GM19452 (cell line): ENCODE data around the gene KRT16.
"Not testable (repeated sequence)": the region's sequence is repeated elsewhere in the genome, so short reads cannot be mapped to it uniquely, and the experiment has no call there.

Experiments
- ATAC-seq: cut with Tn5 transposase; IDR thresholded peaks from one replicate; pipeline ENCODE4 v1.9.1; 2021; ENCODE audit not compliant: unreplicated experiment

The KRT16 gene

GRCh38 chr17:41617136-41617535, 4.6 kb upstream of the KRT16 start:
- no peak for ATAC-seq

GRCh38 chr17:41616486-41616885, 3.9 kb upstream of the KRT16 start:
- not testable (repeated sequence) for ATAC-seq

- no peak for ATAC-seq
Measured at GRCh38 chr17:41615454-41615853, 2.9 kb upstream of the KRT16 start.

DNA sequence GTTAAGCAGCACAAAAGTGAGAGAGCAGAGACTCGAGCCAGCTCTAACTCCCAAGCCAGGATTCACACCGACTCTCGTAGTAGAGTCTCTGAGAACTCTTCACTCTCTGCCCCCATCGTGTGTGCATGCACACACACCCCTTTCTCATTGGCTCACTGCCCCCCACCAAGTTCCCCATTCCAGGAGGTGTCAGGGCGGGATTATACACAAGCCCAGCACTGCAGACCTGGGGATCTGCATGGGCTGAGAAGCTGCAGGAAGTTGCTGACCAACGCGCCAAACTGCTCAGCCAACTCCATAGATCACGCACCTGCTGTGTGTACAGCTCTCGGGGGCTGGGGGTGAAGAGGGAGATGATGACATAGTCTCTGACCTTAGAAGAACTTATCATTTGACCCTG, 2.2 kb upstream of the KRT16 start:
- not testable (repeated sequence) for ATAC-seq

GRCh38 chr17:41614098-41614497, 1.5 kb upstream of the KRT16 start:
- ATAC-seq = no peak

- no peak for ATAC-seq
Measured at GRCh38 chr17:41613277-41614082, 913 bp upstream of the KRT16 start.

GRCh38 chr17:41610965-41611640, 1.5 kb downstream of the KRT16 start:
- no peak for ATAC-seq

- ATAC-seq = not testable (repeated sequence)
Measured at GRCh38 chr17:41610061-41610517, 2.5 kb downstream of the KRT16 start.

- ATAC-seq = not testable (repeated sequence)
Measured at GRCh38 chr17:41606930-41607329, 5.6 kb downstream of the KRT16 start.

DNA sequence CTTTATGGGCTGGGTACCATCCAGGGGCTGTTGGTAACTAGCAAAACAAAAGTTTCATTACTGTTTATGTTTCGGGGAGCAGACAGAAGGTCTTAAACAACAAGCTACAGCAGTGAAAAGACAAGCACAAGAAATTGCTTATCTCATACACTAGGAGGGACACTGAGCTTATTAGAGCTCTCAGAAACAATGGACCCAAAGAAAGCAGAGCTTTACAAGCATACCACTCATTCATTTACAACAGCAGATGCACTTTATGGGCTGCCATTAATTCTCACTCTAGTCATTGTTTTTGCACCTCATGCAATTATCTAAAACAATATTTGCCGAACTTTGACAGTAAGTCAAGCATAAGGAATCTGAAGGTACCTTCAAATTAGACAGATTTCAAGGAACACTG, 10.0 kb downstream of the KRT16 start:
- ATAC-seq = no peak

DNA sequence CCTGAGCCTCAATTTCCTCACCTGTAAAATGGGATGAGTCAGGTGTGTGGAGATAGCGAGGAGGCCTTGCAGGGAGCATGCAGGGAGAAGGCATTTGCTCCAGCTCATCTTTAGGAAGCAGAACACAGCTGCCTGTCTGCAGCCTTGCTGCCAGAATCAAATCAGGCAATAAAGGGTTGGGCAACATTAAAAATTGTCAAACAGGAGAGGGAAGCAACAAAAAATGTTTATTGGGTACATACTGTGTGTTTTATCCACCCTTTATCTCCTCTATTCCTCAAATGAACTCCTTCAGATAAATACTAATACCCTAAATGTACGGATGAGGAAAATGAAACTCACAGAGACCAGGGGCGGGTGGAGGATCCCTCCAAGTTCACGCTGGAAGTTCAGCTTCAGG, 12.2 kb downstream of the KRT16 start:
- no peak for ATAC-seq

GRCh38 chr17:41599680-41600079, 12.9 kb downstream of the KRT16 start:
- no peak for ATAC-seq

DNA sequence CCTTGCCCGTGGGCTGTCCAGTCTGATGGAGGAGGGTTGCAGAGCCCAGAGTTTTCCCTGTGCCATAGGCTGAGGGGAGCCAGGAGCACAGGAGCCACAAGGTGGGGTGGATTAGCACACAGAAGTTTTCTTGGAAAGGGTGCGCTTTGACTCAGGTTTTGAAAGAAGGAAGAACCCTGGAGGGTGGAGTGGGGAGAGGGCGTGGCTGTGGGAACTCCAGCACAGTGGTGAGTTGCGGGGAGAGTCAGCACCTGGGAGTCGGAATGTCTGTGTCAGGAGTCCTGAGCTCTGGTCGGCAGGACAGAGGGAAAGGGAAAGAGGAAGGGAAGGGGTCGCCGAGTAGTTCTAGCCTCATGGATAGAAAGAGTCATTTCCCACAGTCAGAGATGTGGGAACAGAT, 17.0 kb downstream of the KRT16 start:
- ATAC-seq = no peak

DNA sequence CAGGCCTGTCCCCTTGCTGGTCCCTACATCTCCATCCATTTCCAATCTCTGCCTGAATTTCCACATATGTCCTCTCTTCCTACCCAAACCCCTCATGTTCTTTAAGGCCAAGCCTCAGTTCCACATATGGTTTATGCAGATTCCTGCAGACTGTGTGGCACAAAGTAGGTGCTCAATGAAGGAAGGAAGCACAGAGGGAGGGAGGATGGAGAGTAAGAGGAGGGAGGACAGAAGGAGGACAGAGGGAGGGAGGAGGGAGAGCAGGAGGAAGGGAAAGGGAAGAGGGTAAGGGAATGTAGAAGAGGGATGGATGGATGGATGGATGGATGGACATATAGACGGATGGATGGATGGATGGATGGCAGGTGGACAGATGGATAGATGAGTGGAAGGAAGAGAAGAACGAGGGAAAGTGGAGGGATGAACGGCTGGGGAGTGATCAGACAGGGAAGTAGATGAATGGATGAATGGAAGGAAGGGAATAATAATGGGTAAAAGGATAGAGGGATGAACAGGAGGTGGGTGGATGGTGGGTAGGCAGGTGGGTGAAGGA, 18.1 kb downstream of the KRT16 start:
- no peak for ATAC-seq

DNA sequence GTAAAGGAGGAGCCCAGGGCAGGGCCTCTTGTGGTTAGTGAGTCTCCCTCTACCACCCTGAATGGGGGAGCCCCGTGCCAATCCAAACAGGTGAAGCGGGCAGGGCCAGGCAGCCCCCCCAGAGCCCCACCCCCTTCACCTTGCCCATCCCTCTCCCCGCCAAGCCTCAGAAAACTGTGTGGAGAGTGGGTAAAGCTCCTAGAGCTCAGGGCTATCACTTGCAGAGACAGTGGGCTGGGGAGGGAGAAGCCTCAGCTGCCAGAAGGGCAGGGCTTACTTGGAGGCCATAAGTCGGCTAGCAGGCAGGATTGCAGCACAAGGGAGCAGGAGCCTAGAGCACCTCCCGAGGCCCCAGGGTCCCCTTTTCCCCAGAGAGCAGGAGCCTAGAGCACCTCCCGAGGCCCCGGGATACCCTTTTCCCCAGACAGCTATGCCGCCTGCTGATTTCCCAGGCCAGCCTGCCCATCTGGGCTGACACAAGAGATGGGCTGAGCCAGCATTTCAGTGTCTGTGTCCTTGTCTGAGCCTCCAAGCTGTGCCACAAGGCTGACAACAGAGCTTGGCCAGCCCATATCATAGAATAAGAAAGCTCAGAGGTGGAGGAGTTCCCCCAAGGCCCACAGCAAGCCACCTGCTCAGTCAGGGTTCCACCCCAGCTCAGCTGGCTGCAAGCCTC, 19.1 kb downstream of the KRT16 start:
- ATAC-seq = no peak

DNA sequence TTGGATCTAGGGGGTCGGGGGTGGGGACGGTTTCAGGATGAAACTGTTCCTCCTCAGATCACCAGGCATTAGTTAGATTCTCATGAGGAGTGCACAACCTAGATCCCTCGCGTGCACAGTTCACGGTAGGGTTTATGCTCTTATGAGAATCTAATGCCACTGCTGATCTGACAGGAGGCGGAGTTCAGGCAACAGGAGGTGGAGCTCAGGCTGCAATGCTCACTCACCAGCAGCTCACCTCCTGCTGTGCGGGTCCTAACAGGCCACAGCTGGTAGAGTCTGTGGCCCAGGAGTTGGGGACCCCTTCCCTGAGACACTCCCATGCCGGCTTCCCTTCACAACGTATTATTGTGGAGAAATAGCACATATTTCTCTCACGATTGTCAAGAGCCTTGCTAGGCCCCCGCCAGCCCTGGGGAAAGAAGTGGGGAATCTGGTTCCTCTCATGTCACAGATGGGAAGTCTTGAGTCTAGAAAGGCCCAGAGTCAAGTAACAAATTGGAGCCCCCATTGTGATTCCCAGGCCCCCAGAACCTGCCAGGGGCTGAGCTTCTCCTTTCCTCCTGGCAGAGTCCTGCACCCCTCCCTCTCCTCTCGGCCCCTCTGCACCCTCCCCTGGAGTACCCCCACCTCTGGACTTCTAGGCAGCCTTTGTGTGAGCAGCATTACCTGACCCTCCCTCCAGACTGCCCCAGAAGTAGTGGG, 19.8 kb downstream of the KRT16 start:
- ATAC-seq = no peak

- ATAC-seq = no peak
Measured at GRCh38 chr17:41589301-41589700, 23.3 kb downstream of the KRT16 start.

DNA sequence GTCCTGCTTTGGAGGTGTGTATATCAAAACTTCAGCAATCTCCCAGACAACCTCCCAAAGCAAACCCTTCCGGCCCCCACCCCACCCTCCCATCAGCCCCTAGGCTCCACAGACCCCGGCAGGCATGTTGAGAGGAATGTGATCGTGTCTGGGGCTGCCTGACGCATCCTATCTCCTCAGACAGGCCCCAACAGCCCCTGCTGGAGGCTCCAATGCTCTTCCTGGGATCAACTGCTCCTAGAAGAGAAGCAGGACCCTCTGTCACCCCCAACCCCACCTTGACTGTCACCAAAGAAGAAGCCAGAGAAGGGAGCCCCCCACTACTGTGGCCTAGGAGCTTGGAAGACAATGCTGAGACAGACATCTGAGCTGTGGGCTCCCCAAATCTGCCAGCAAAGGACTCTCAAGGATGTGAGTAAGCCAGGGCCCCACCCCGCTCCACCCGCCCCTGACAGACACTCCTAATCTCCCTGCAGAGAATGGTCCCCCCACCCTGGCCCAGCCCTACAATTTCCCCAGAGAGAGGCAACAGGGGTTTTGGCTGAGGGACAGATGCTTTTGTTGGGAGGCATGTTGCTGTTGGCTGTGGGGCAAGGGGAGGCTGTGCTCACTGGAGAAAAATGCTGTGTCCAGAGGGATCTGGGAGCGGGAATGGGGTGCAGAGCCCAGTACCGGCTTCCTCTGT, 24.3 kb downstream of the KRT16 start:
- no peak for ATAC-seq

DNA sequence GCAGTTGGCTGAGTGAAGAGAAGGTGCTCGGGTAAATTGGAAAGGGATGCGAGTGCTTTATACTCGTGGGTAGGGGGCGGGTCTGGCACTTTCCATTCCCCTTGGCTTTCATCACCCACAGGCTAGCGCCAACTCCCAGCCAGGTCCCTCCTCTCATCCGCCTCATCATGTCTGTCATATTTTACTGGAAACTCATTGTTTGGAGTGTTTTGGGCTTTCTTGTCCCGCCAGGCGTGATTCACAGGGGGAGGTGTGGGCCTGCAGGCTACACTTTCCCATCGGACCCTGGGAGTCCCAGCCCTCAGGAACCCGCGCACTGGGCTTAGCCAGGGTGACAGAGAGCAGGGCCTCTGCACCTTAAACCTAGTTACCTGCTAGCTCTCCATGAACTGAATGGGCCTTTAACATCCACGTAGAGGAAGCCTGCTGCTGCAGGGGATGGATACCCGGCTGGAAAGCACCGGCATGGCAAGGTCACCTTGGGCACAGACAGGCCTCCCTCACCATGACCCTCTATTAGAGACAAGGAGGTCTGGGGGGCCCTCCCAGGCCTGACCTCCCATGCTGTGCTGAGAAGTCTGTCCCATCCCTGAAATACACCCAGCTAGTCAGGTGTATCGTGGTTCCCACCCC, 25.6 kb downstream of the KRT16 start, which contains the start of gene KRT14:
TSS of gene KRT14 (minus strand) at position 33 of the 633 bp plus-strand sequence. CDS start 61 bp downstream, outside the sequence.
- no peak for ATAC-seq
